ENCODE measurements around the gene ISCA2.

The ISCA2 gene

DNA sequence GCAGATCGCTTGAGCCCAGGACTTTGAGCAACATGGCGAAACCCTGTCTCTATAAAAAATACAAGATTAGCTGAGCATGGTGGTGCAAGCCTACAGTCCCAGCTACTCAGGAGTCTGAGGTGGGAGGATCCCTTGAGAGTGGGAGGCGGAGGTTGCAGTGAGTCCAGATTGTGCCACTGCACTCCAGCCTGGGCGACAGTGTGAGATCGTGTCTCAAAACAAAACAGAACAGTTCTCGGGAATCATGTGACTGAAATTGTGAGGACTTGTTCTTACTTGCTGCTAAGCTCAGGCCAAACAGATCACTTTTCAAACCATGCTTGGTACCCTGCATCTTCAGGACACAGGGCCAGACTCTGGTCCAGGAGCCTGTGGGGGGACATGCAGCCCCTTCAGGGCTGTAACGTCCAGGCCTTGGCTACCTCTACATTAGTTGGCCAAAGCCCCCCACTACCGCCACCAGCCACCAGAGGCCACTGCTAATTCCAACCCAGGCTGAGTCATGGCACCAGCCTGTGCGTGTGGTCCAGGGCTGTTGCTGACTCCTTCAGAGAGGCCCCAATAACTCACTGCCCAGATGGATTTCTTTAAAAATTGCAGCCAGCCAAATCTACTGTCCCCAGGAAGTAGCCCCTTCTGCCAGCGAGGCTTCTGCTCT, 34.1 kb upstream of the ISCA2 start:
- TF ChIP-seq, protein P1, sequence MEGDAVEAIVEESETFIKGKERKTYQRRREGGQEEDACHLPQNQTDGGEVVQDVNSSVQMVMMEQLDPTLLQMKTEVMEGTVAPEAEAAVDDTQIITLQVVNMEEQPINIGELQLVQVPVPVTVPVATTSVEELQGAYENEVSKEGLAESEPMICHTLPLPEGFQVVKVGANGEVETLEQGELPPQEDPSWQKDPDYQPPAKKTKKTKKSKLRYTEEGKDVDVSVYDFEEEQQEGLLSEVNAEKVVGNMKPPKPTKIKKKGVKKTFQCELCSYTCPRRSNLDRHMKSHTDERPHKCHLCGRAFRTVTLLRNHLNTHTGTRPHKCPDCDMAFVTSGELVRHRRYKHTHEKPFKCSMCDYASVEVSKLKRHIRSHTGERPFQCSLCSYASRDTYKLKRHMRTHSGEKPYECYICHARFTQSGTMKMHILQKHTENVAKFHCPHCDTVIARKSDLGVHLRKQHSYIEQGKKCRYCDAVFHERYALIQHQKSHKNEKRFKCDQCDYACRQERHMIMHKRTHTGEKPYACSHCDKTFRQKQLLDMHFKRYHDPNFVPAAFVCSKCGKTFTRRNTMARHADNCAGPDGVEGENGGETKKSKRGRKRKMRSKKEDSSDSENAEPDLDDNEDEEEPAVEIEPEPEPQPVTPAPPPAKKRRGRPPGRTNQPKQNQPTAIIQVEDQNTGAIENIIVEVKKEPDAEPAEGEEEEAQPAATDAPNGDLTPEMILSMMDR (IDR thresholded peaks at IDR 0.05): peak; percentile 54
- Mint-ChIP-seq H3K4me3 (no peak overlapping the region), H3K36me3 (ENCODE audit: low read depth) (peaks cover 5% of the 10 kb centered on the region)

DNA sequence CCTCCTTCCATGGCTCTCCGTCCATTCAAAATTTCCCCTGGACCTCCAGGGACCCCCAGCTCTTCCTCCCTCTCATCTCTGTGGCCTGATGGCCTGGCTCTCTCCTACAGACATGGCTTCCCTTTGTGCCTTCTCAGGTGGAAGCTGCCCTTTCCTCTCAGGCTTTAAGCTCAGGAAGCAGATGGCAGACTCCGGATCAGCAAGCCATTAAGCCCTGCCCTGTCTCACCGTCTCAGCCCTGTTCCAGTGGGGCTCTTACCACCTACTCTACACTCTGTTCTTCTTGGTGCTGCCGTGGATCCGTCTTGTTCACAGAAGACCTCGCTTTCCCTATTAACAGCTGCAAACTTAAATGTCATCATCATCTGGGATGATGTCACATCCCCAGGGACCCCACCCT, 33.6 kb upstream of the ISCA2 start:
- H3K9me3 Mint-ChIP-seq: peaks cover 8% of the 10 kb centered on the region
- no peak for DNase-seq
- H3K4me3 Mint-ChIP-seq: no peak overlapping the region
- H3K36me3 Mint-ChIP-seq (ENCODE audit: low read depth): no peaks in the 10 kb centered on the region
- H3K4me1 Mint-ChIP-seq: peaks cover 26% of the 10 kb centered on the region
- peaks cover 19% of the 10 kb centered on the region for H3K27me3 Mint-ChIP-seq (ENCODE audit: low read depth, poor library complexity)
- H3K27ac Mint-ChIP-seq: no peak overlapping the region
- TF ChIP-seq, protein P1 (IDR thresholded peaks at IDR 0.05): no peak

More for the DNA sequence above, 34.1 kb upstream of the ISCA2 start:
- Mint-ChIP-seq H3K9me3 (peaks cover 12% of the 10 kb centered on the region), H3K27ac (no peak overlapping the region), H3K4me1 (peaks cover 26% of the 10 kb centered on the region), H3K27me3 (ENCODE audit: low read depth, poor library complexity) (peaks cover 19% of the 10 kb centered on the region)
- DNase-seq: peak; percentile 49

DNA sequence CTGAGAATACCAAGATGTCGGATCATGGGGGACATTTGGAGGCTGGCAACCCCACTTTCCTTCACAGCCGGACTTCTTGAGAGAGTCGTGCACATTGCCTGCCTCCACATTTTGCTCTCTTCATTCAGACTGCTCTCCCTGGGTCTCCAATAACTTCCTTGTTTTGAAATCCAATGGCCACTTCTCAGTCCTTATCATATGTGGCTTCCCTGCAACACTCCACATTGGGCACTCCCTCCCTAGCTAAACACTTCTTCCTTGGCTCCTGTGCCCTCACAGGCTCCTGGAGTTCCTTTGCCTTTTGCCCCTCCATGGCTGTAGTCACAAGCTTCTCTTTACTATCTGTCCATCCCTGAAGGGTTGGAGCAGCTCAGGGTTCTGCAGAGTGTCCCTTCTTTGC, 30.6 kb upstream of the ISCA2 start:
- Mint-ChIP-seq H3K27me3 (ENCODE audit: low read depth, poor library complexity) (peaks cover 31% of the 10 kb centered on the region), H3K9me3 (no peaks in the 10 kb centered on the region), H3K27ac (no peak overlapping the region), H3K4me1 (peaks cover 12% of the 10 kb centered on the region), H3K4me3 (no peak overlapping the region), H3K36me3 (ENCODE audit: low read depth) (no peaks in the 10 kb centered on the region)
- no peak for DNase-seq
- TF ChIP-seq, protein P1 (IDR thresholded peaks at IDR 0.05): no peak

DNA sequence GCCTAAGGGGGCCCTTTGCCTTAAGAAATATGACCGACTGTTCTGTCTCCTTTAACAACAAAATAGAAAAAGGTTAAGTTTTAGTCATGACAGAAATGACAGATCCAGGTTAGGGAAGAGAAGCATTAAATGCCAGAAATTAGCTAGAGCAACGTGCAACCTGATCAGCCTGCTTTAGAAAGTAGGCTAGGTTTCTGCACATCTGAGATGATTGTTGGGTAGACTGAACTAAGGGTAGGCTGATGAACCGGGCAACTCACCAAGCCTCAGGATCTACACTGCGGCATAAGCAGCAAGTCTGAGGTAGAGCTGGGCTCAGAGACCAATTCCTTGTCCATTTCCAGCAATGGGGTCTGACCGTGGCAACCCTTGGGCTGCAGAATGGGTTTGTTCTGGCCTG, 29.9 kb upstream of the ISCA2 start:
- DNase-seq: no peak
- Mint-ChIP-seq H3K36me3 (ENCODE audit: low read depth) (no peaks in the 10 kb centered on the region), H3K4me3 (no peak overlapping the region), H3K4me1 (peaks cover 12% of the 10 kb centered on the region), H3K9me3 (no peaks in the 10 kb centered on the region), H3K27ac (no peak overlapping the region), H3K27me3 (ENCODE audit: low read depth, poor library complexity) (peaks cover 31% of the 10 kb centered on the region)
- TF ChIP-seq, protein P1 (IDR thresholded peaks at IDR 0.05): no peak

DNA sequence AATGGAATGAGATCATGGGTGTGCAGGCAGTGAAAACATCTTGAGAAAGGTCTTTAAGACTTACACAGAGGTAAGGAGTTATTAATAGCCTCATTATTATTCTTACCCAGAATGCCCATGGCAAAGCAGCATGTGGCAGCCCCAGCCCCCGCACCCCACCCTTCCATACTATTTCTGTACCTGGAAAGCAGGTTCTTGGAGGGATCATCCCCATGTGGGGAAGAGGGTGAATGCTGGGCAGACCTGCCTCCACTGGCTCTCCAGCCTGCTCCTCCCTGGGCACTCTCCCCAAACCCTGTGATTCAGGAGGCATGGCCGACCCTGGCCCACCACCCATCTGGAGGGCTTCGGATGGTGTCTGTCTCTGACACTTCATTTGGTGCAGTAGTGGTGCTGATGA, 28.8 kb upstream of the ISCA2 start:
- H3K4me1 Mint-ChIP-seq: peaks cover 9% of the 10 kb centered on the region
- TF ChIP-seq, protein P1 (IDR thresholded peaks at IDR 0.05): no peak
- no peaks in the 10 kb centered on the region for H3K36me3 Mint-ChIP-seq (ENCODE audit: low read depth)
- no peak overlapping the region for H3K4me3 Mint-ChIP-seq
- DNase-seq: no peak
- H3K27ac Mint-ChIP-seq: no peak overlapping the region
- peaks cover 29% of the 10 kb centered on the region for H3K27me3 Mint-ChIP-seq (ENCODE audit: low read depth, poor library complexity)
- H3K9me3 Mint-ChIP-seq: no peaks in the 10 kb centered on the region

DNA sequence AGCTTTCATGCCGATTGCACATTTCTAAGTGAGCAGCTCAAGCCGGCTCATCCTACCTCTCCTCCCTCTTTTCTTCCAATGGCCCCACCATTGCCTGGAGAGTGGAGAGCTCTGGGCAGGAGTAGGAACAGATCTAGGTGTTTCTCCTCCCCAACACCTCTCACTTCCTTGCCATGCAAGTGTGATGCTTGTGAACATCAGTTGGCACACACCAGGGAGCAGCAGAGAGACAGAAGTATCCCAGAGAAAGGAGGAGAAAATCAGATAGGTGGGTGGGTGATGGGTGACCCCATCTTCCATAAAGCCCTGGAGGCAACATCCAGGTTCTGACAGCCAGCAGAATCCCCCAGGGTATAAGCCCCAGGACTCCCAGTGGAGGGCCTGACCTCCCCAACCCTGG, 28.2 kb upstream of the ISCA2 start:
- DNase-seq: no peak
- Mint-ChIP-seq H3K27ac (no peak overlapping the region), H3K4me3 (no peak overlapping the region), H3K36me3 (ENCODE audit: low read depth) (no peaks in the 10 kb centered on the region), H3K27me3 (ENCODE audit: low read depth, poor library complexity) (peaks cover 25% of the 10 kb centered on the region), H3K9me3 (no peaks in the 10 kb centered on the region), H3K4me1 (peaks cover 3% of the 10 kb centered on the region)
- TF ChIP-seq, protein P1 (IDR thresholded peaks at IDR 0.05): no peak

Data from nephron progenitor cell (in vitro differentiated cells).